GM12878 (cell line): ENCODE measurements around the gene CPSF4L. TPM values are rescaled to one million over a fixed set of nuclear protein-coding genes. Genes with fewer than 3 reads are reported as not detected.

Source experiments
- ATAC-seq: fragments of 200-7000 bp; cut with Tn5 transposase; 3 replicates; pipeline ENCODE4 v1.9.1; 2020; ENCODE audit warnings: mild to moderate bottlenecking, moderate library complexity
- BruUV-seq: library from RNA; stranded (reverse); fragments of 400-500 nt; replicated peaks from 2 replicates; lab custom pipeline; 2021; lab: Mats Ljungman, UMichigan
- CTCF ChIA-PET: fragments of 300-600 bp; sonication (Branson Sonifier 250); formaldehyde crosslinking; extraction: SDS; loops from one replicate; lab custom pipeline; 2021; ENCODE audit warnings: inconsistent platforms; lab: Yijun Ruan, JAX
- POLR2A ChIA-PET: fragments of 350-600 bp; formaldehyde crosslinking; extraction: SDS; loops from one replicate; lab custom pipeline; 2021; ENCODE audit warnings: inconsistent platforms; lab: Charles Lee
- RAD21 ChIA-PET: fragments of 300-600 bp; sonication (Branson Sonifier 250); formaldehyde crosslinking; loops from one replicate; lab custom pipeline; 2023; ENCODE audit warnings: antibody characterized with exemption; ENCODE audit not compliant: unreplicated experiment; lab: Charles Lee
- SMC1A ChIA-PET: fragments of 300-600 bp; sonication (Branson Sonifier 250); formaldehyde crosslinking; loops from one replicate; lab custom pipeline; 2023; ENCODE audit not compliant: unreplicated experiment, uncharacterized antibody; lab: Charles Lee
- DNase-seq: peaks from one replicate; pipeline ENCODE4 v3.0.0-alpha.2; 2011; ENCODE audit warnings: low read depth, low spot score
- FAIRE-seq: peaks from 3 replicates; lab custom pipeline; 2011; peaks lifted over from hg19 to GRCh38; lab: Jason Lieb, UNC
- H2AFZ ChIP-seq: 2 replicates; pipeline ENCODE4 v1.6.0; 2011; ENCODE audit warnings: low read depth, low read length, control low read depth; ENCODE audit not compliant: control insufficient read depth
- H3K27ac ChIP-seq: 2 replicates; pipeline ENCODE4 v1.5.1; 2011; ENCODE audit warnings: control low read depth; ENCODE audit not compliant: control insufficient read depth, insufficient read depth
- H3K27me3 ChIP-seq, 2 experiments: replicated peaks in 1 of 2; 2 replicates each; pipeline versions ENCODE4 v1.6.0 to v1.6.1; 2011; ENCODE audit warnings: low read length in 1 of 2; ENCODE audit not compliant: control insufficient read depth in 2 of 2, insufficient read depth in 2 of 2
- H3K36me3 ChIP-seq, 2 experiments: 2 replicates each; pipeline ENCODE4 v1.5.1; 2011; ENCODE audit warnings: low read length in 1 of 2; ENCODE audit not compliant: control insufficient read depth in 2 of 2, insufficient read depth in 2 of 2
- H3K4me1 ChIP-seq: 2 replicates; pipeline ENCODE4 v1.6.1; 2011; ENCODE audit warnings: mild to moderate bottlenecking, low read length, moderate library complexity, mixed read lengths; ENCODE audit not compliant: control insufficient read depth, insufficient read depth
- H3K4me2 ChIP-seq: 2 replicates; pipeline ENCODE4 v1.6.0; 2011; ENCODE audit warnings: control low read depth; ENCODE audit not compliant: control insufficient read depth, insufficient read depth
- H3K4me3 ChIP-seq: fragments of 200-600 bp; sonication (generic); 2 replicates; pipeline ENCODE4 v1.5.1; 2016
- H3K79me2 ChIP-seq: 2 replicates; pipeline ENCODE4 v1.6.0; 2011; ENCODE audit warnings: low read length; ENCODE audit not compliant: control insufficient read depth, insufficient read depth
- H3K9ac ChIP-seq: 2 replicates; pipeline ENCODE4 v1.8.0; 2011; ENCODE audit warnings: low read length, control low read depth, mixed read lengths; ENCODE audit not compliant: control insufficient read depth, insufficient read depth
- H3K9me3 ChIP-seq: replicated peaks from 3 replicates; pipeline ENCODE4 v1.5.1; 2011; ENCODE audit warnings: mild to moderate bottlenecking, low read length; ENCODE audit not compliant: control insufficient read depth, insufficient read depth
- H4K20me1 ChIP-seq: 2 replicates; pipeline ENCODE4 v1.6.0; 2011; ENCODE audit not compliant: control insufficient read depth, insufficient read depth
- BRCA1 ChIP-seq: IDR thresholded peaks from 2 replicates; pipeline ENCODE4 v1.6.1; 2011; ENCODE audit warnings: low read depth, low read length, improper control_type of control experiment
- CEBPB ChIP-seq, 2 experiments: fragments of 150-350 bp in 1 of 2; IDR thresholded peaks; 2 replicates each; pipeline ENCODE4 v1.6.1; 2012 to 2014; ENCODE audit warnings: low read depth in 2 of 2, low read length in 2 of 2, borderline replicate concordance in 1 of 2, inconsistent platforms in 1 of 2
- CHD2 ChIP-seq: IDR thresholded peaks from 2 replicates; pipeline ENCODE4 v1.6.1; 2011; ENCODE audit warnings: low read depth, low read length, improper control_type of control experiment, borderline replicate concordance
- IKZF2 ChIP-seq, 2 experiments: fragments of 450-650 bp; IDR thresholded peaks; 2 replicates each; pipeline ENCODE4 v1.6.1; 2017; ENCODE audit warnings: mild to moderate bottlenecking in 2 of 2, moderate library complexity in 2 of 2
- NR2C1 ChIP-seq: fragments of 450-650 bp; IDR thresholded peaks from 2 replicates; pipeline ENCODE4 v1.6.1; 2017; ENCODE audit warnings: antibody characterized with exemption, mild to moderate bottlenecking, moderate library complexity
- SREBF2 ChIP-seq: IDR thresholded peaks from 2 replicates; pipeline ENCODE4 v1.6.1; 2012; ENCODE audit warnings: mild to moderate bottlenecking, low read length
- ZBTB11 ChIP-seq: fragments of 450-650 bp; formaldehyde crosslinking; IDR thresholded peaks from 2 replicates; pipeline ENCODE4 v1.5.0; 2022; ENCODE audit warnings: mild to moderate bottlenecking, missing genetic modification characterization
- WGBS: methylation state at CpG from one replicate; pipeline ENCODE4 v1.1.6; 2016; ENCODE audit warnings: low lambda C conversion rate; ENCODE audit not compliant: insufficient replicate concordance, insufficient coverage; ENCODE audit errors: missing lambda C conversion rate; 5-methylcytosine and 5-hydroxymethylcytosine counted together
- in situ Hi-C: fragments of 300-500 bp; cut with MboI; formaldehyde crosslinking; loops from 9 replicates; pipeline ENCODE4 v1.14.3; 2018; ENCODE audit warnings: mixed read lengths
- intact Hi-C: fragments of 100-400 bp; cut with micrococcal nuclease; formaldehyde crosslinking; loops from one replicate; pipeline ENCODE4 v1.14.2; 2022; ENCODE audit not compliant: unreplicated experiment
- polyA plus RNA-seq, 11 experiments: library from polyadenylated mRNA; depleted of rRNA in 4 of 11; unstranded in 6 of 11; stranded (reverse) in 5 of 11; fragments of >200 nt; fragmentation: Nextera tagmentation in 4 of 11; fragmentation: Illumina TruSeq in 1 of 11; extraction: Ambion mirVana in 4 of 11; extraction: Trizol in 1 of 11; gene quantifications; 1 replicate in 1 of 11; 2 replicates in 10 of 11; pipeline versions ENCODE4 v1.2.1 to v1.2.3, GENCODE V29; 2011 to 2016; ENCODE audit warnings: inconsistent platforms in 2 of 11, missing spikeins in 2 of 11, low read depth in 1 of 11
- total RNA-seq, 4 experiments: library from RNA; depleted of rRNA in 3 of 4; stranded (reverse); fragments of >200 nt in 3 of 4; fragmentation: Illumina TruSeq in 1 of 4; extraction: Trizol in 1 of 4; gene quantifications; 2 replicates each; pipeline versions ENCODE4 v1.2.1 to v1.2.3, GENCODE V29; 2013 to 2021

CPSF4L gene
- total and polyA plus RNA-seq, 10 of the 15 experiments (the other 5 are each of a cell fraction or from before 2014, with no cell fraction given): not detected

DNA sequence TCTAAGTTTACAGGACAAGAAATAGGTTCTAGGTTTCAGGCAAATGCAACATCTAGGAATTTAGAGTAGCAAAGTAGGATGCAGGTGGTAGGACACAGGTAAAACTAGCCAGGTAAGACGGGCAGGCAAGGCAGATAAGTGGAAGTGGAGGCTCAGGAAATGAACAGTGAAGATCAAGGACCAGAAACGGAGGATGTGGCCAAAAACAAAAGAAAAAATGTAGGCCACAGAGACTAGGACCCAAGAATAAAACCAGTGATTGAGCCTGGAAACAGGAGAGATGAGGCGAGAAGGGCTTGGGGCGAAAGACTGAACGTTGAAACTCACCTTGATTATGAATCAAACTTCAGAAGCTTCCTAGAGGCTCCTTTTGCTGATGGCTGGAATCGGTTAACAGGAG, 24.0 kb downstream of the CPSF4L start:
- peaks cover 3 to 15% of the 10 kb centered on the region in 2 experiments; a peak in 3 of 4 replicates for H3K36me3 ChIP-seq
- FAIRE-seq: no peak
- intact Hi-C loops: no loop called here

More for the DNA sequence above, 24.0 kb downstream of the CPSF4L start:
- 56% methylated on average over 6 of the region's 6 CpGs for WGBS
- CTCF ChIA-PET: interaction anchor here (0.9 to 5.9 kb wide), 6 partner anchors 12 to 510 kb away, joined by 3 to 26 read pairs (median 4); no protein-coding TSS in a partner anchor
- POLR2A ChIA-PET: interaction anchor here (0.9 kb wide), 1 partner anchor 15 kb away, joined by 4 read pairs; no protein-coding TSS in a partner anchor
- DNase-seq: no peak
- no peaks in the 10 kb centered on the region for H3K27me3 ChIP-seq
- 0 out of 2 replicates have a peak overlapping the region, but pooled peaks have one; percentile 18 for H3K27ac ChIP-seq
- peaks cover 19% of the 10 kb centered on the region for H3K79me2 ChIP-seq
- SMC1A ChIA-PET: interaction anchor here (1.0 to 3.6 kb wide), 5 partner anchors 10 to 510 kb away, joined by 3 to 11 read pairs (median 7); partner anchors contain the start of gene COG1
- in situ Hi-C loops: no loop called here
- no peak overlapping the region; the same call in 1 of the 2 replicates for H3K4me3 ChIP-seq
- H3K4me1 ChIP-seq: peaks cover 5% of the 10 kb centered on the region; the same call in 1 of the 2 replicates
- peak overlapping the region; percentile 12; the same call in 1 of the 2 replicates for H2AFZ ChIP-seq
- no peaks in the 10 kb centered on the region for H3K9me3 ChIP-seq
- ATAC-seq: no peak
- BruUV-seq: no TSS peak
- peak overlapping the region; percentile 27; the same call in 1 of the 2 replicates for H3K9ac ChIP-seq
- TF ChIP-seq SREBF2 (no peak), IKZF2 (IDR thresholded peaks at IDR 0.05) (no peak), ZBTB11 (CRISPR knock-in tag) (no peak), CEBPB (IDR thresholded peaks at IDR 0.05; ENCODE audit: borderline replicate concordance in 1 of 2, low read depth in 2 of 2, low read length in 2 of 2) (no peak), CHD2 (no peak), NR2C1 (no peak), BRCA1 (no peak)
- H4K20me1 ChIP-seq: no peaks in the 10 kb centered on the region
- RAD21 ChIA-PET: interaction anchor here (1.2 to 1.4 kb wide), 2 partner anchors 54 to 132 kb away, joined by 3 read pairs; no protein-coding TSS in a partner anchor
- peak overlapping the region; percentile 71 for H3K4me2 ChIP-seq
